SK-N-MC (cell line): Measurements from ENCODE around the gene IL12RB1.

Experiments used
- EZH2 ChIP-seq: fragments of 200-600 bp; sonication (generic); IDR thresholded peaks from one replicate; pipeline ENCODE4 v1.6.1; 2017; ENCODE audit warnings: antibody characterized with exemption
- POLR2AphosphoS5 ChIP-seq: IDR thresholded peaks from 2 replicates; pipeline ENCODE4 v1.6.1; 2012; ENCODE audit warnings: mild to moderate bottlenecking, low read depth, low read length, borderline replicate concordance

- TF ChIP-seq EZH2 (no peak), POLR2AphosphoS5 (no peak)
Observed at GRCh38 chr19:18059902-18060301, 26.8 kb downstream of the IL12RB1 start.
